ENCODE data around the gene TNRC18.
"Not testable (repeated sequence)": the region's sequence is repeated elsewhere in the genome, so short reads cannot be mapped to it uniquely, and the experiment has no call there.

TNRC18 gene

GRCh38 chr7:5263066-5263465, 160.6 kb downstream of the TNRC18 start:
- not testable (repeated sequence) for DNase-seq

DNA sequence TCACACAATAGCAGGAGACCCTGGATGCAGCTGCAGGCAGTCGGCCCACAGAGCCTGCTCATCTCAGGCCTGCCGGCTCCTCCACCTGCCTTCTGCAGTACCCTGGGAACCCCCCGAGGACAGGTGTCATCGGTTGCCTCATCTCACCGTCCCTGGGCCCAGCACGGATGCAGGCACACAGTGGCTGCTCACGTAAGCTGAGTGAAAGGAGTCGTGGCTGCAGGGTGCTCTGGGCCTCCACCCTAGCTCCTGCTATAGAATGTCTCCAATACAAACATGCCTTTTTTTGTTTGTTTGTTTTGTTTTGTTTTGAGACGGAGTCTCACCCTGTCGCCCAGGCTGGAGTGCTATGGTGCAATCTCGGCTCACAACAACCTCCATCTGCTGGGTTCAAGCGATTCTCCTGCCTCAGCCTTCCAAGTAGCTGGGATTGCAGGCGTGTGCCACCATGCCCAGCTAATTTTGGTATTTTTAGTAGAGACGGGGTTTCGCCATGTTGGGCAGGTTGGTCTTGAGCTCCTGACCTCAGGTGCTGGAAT, 163.0 kb downstream of the TNRC18 start:
- not testable (repeated sequence) for DNase-seq

All from NCI-H526 treated with DMSO at 0.1 percent for 48 hours (cell line).